GM19395 (cell line): ENCODE results near the gene PRSS36.
"Not testable (repeated sequence)": the region's sequence is repeated elsewhere in the genome, so short reads cannot be mapped to it uniquely, and the experiment has no call there.

Experiments used
- ATAC-seq: cut with Tn5 transposase; IDR thresholded peaks from one replicate; pipeline ENCODE4 v1.9.1; 2021; ENCODE audit warnings: mild to moderate bottlenecking, moderate library complexity; ENCODE audit not compliant: unreplicated experiment

Gene PRSS36

GRCh38 chr16:31106509-31107464, 43.1 kb downstream of the PRSS36 start:
- no peak for ATAC-seq

GRCh38 chr16:31105677-31106213, 44.1 kb downstream of the PRSS36 start:
- ATAC-seq, result no peak

GRCh38 chr16:31100876-31101641, 48.8 kb downstream of the PRSS36 start:
- not testable (repeated sequence) for ATAC-seq

- ATAC-seq, result no peak
These were observed 49.8 kb downstream of the PRSS36 start for GRCh38 chr16:31099860-31100638.

- ATAC-seq, result peak; percentile 88
These were observed 55.3 kb downstream of the PRSS36 start, which contains the start of gene VKORC1 for GRCh38 chr16:31094424-31095120. Gene VKORC1 (minus strand): TSS chr16:31094797. CDS start chr16:31094729, 68 bp downstream.

GRCh38 chr16:31094088-31094423, 55.8 kb downstream of the PRSS36 start:
- ATAC-seq, result no peak

- ATAC-seq, result no peak
These were observed 56.6 kb downstream of the PRSS36 start for GRCh38 chr16:31093132-31093703.

GRCh38 chr16:31092330-31092729, 57.5 kb downstream of the PRSS36 start:
- no peak for ATAC-seq

- no peak for ATAC-seq
These were observed 59.3 kb downstream of the PRSS36 start for GRCh38 chr16:31090540-31090939.

- no peak for ATAC-seq
These were observed 60.7 kb downstream of the PRSS36 start for GRCh38 chr16:31089199-31089598.
